ENCODE data around the gene PRXL2B.

DNA sequence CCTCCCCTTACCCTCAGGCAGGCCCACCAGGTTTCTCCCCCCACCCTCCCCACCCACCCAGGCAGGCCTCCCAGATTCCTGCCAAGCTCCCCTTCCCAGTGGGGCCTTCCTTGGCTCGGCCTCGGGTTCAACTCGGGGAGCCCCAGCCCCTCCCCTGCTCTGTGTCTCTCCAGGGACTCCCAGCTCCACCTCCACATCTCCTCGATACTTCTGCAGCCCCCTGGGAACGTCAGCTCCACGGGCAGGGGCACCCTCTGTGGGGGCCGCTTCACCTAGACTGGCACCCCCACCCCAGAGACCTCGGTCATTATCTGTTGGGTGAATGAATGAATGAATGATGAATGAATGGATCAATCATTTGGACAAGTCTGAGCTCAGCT lies 45.5 kb downstream of the PRXL2B start:
- TF ChIP-seq, protein P1, sequence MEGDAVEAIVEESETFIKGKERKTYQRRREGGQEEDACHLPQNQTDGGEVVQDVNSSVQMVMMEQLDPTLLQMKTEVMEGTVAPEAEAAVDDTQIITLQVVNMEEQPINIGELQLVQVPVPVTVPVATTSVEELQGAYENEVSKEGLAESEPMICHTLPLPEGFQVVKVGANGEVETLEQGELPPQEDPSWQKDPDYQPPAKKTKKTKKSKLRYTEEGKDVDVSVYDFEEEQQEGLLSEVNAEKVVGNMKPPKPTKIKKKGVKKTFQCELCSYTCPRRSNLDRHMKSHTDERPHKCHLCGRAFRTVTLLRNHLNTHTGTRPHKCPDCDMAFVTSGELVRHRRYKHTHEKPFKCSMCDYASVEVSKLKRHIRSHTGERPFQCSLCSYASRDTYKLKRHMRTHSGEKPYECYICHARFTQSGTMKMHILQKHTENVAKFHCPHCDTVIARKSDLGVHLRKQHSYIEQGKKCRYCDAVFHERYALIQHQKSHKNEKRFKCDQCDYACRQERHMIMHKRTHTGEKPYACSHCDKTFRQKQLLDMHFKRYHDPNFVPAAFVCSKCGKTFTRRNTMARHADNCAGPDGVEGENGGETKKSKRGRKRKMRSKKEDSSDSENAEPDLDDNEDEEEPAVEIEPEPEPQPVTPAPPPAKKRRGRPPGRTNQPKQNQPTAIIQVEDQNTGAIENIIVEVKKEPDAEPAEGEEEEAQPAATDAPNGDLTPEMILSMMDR (IDR thresholded peaks at IDR 0.05; ENCODE audit: low read depth, low read length): no peak
- no peak for TF ChIP-seq MAX (IDR thresholded peaks at IDR 0.05; ENCODE audit: low read depth, low read length)
